ENCODE measurements around the gene TMEM91.

TMEM91 gene

DNA sequence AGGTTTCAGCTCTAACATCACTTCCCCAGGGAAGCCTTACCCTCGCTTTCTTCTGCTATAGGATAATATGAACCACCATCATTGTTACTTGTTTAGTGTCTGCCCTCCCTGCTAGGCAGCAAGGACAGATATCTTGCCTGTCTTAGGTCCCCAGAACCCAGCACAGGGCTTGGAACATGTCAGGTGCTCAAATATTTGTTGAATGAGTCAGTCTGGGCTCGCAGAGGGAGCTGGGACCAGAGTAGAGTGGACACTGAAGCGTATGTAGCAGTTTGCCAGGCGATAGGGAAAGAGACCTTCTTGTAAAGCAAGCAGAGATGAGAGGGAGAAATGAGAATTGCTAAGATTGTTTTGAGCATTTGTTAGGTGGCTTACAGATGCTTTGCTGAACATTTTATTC is 33.0 kb downstream of the TMEM91 start:
- peaks cover 21% of the 10 kb centered on the region for H3K36me3 ChIP-seq (ENCODE audit: control insufficient read depth, insufficient read depth, low read length)
- H3K4me1 ChIP-seq (ENCODE audit: control insufficient read depth, insufficient read depth, low read length, poor library complexity, severe bottlenecking), result no peaks in the 10 kb centered on the region
- no peak overlapping the region for H3K4me3 ChIP-seq (ENCODE audit: insufficient read depth, low read depth, low read length, poor library complexity, severe bottlenecking)
- no peaks in the 10 kb centered on the region for H3K9me3 ChIP-seq (ENCODE audit: control insufficient read depth, low read length)
- H3K27ac ChIP-seq (ENCODE audit: insufficient read depth, low read length, poor library complexity, severe bottlenecking), result no peak overlapping the region
- H3K27me3 ChIP-seq (replicated peaks; ENCODE audit: control insufficient read depth, insufficient read depth, low read length, poor library complexity, severe bottlenecking), result no peaks in the 10 kb centered on the region
- no peak for DNase-seq

DNA sequence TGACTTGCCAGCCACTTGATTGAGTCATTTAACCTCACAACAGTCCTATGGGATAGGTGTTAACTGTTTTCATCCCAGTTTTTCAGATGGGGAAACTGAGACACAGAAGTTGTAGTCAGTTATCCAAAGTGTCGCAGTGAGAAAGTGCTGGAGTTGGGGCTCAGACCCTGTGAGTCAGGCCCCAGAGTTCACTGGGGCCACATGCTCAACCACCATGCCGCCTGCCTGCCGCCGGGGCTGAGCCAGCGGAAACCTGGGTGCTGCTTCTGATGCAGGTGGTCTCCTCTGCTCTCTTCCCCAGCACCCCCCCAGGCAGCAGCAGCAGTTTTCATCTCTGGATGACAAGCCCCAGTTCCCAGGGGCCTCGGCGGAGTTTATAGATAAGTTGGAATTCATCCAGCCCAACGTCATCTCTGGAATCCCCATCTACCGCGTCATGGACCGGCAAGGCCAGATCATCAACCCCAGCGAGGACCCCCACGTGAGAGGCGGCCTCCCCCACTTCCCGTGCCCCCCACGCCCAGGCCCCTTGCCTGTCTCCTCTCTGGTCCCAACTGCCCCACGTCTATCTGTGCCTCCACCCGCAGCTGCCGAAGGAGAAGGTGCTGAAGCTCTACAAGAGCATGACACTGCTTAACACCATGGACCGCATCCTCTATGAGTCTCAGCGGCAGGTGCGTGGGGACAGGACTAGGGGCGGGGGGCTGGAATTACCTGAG is 34.2 kb downstream of the TMEM91 start:
- no peak for DNase-seq
- no peaks in the 10 kb centered on the region for H3K4me1 ChIP-seq (ENCODE audit: control insufficient read depth, insufficient read depth, low read length, poor library complexity, severe bottlenecking)
- H3K36me3 ChIP-seq (ENCODE audit: control insufficient read depth, insufficient read depth, low read length), result peaks cover 30% of the 10 kb centered on the region
- H3K4me3 ChIP-seq (ENCODE audit: insufficient read depth, low read depth, low read length, poor library complexity, severe bottlenecking), result no peak overlapping the region
- H3K27me3 ChIP-seq (replicated peaks; ENCODE audit: control insufficient read depth, insufficient read depth, low read length, poor library complexity, severe bottlenecking), result no peaks in the 10 kb centered on the region
- H3K27ac ChIP-seq (ENCODE audit: insufficient read depth, low read length, poor library complexity, severe bottlenecking), result no peak overlapping the region
- H3K9me3 ChIP-seq (ENCODE audit: control insufficient read depth, low read length), result no peaks in the 10 kb centered on the region

GRCh38 chr19:41411100-41411967 is 35.0 kb downstream of the TMEM91 start:
- Histone ChIP-seq H3K4me3 (ENCODE audit: insufficient read depth, low read depth, low read length, poor library complexity, severe bottlenecking) (no peak overlapping the region), H3K27ac (ENCODE audit: insufficient read depth, low read length, poor library complexity, severe bottlenecking) (no peak overlapping the region), H3K36me3 (ENCODE audit: control insufficient read depth, insufficient read depth, low read length) (peaks cover 33% of the 10 kb centered on the region), H3K27me3 (replicated peaks; ENCODE audit: control insufficient read depth, insufficient read depth, low read length, poor library complexity, severe bottlenecking) (no peaks in the 10 kb centered on the region), H3K4me1 (ENCODE audit: control insufficient read depth, insufficient read depth, low read length, poor library complexity, severe bottlenecking) (no peaks in the 10 kb centered on the region), H3K9me3 (ENCODE audit: control insufficient read depth, low read length) (no peaks in the 10 kb centered on the region)
- no peak for DNase-seq

GRCh38 chr19:41411968-41412265 is 35.6 kb downstream of the TMEM91 start:
- Histone ChIP-seq H3K27ac (ENCODE audit: insufficient read depth, low read length, poor library complexity, severe bottlenecking) (no peak overlapping the region), H3K4me1 (ENCODE audit: control insufficient read depth, insufficient read depth, low read length, poor library complexity, severe bottlenecking) (no peaks in the 10 kb centered on the region), H3K9me3 (ENCODE audit: control insufficient read depth, low read length) (no peaks in the 10 kb centered on the region), H3K36me3 (ENCODE audit: control insufficient read depth, insufficient read depth, low read length) (peaks cover 35% of the 10 kb centered on the region), H3K4me3 (ENCODE audit: insufficient read depth, low read depth, low read length, poor library complexity, severe bottlenecking) (no peak overlapping the region), H3K27me3 (replicated peaks; ENCODE audit: control insufficient read depth, insufficient read depth, low read length, poor library complexity, severe bottlenecking) (no peaks in the 10 kb centered on the region)
- DNase-seq, result no peak

- Histone ChIP-seq H3K36me3 (ENCODE audit: control insufficient read depth, insufficient read depth, low read length) (peaks cover 38% of the 10 kb centered on the region), H3K4me1 (ENCODE audit: control insufficient read depth, insufficient read depth, low read length, poor library complexity, severe bottlenecking) (no peaks in the 10 kb centered on the region)
- DNase-seq, result no peak
Measured at GRCh38 chr19:41412953-41413352, 36.6 kb downstream of the TMEM91 start.

DNA sequence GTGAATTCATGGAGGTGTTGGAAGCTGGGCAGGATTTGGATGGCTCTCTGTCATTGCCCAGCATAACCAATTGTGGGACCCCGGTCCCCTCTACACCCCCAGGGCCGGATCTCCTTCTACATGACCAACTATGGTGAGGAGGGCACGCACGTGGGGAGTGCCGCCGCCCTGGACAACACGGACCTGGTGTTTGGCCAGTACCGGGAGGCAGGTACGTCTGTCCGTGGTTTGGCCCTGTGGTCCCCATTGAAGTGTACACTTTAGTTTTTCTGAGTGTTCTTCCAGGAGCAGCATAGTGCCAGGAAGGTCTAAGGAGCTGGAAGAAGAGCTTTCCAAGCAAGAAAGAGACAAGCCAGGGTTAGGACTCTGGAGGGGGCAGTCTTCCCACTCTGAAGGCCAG is 37.6 kb downstream of the TMEM91 start:
- DNase-seq, result no peak
- no peaks in the 10 kb centered on the region for H3K27me3 ChIP-seq (replicated peaks; ENCODE audit: control insufficient read depth, insufficient read depth, low read length, poor library complexity, severe bottlenecking)
- no peaks in the 10 kb centered on the region for H3K4me1 ChIP-seq (ENCODE audit: control insufficient read depth, insufficient read depth, low read length, poor library complexity, severe bottlenecking)
- peaks cover 48% of the 10 kb centered on the region for H3K36me3 ChIP-seq (ENCODE audit: control insufficient read depth, insufficient read depth, low read length)
- H3K4me3 ChIP-seq (ENCODE audit: insufficient read depth, low read depth, low read length, poor library complexity, severe bottlenecking), result no peak overlapping the region
- no peaks in the 10 kb centered on the region for H3K9me3 ChIP-seq (ENCODE audit: control insufficient read depth, low read length)
- no peak overlapping the region for H3K27ac ChIP-seq (ENCODE audit: insufficient read depth, low read length, poor library complexity, severe bottlenecking)

More at GRCh38 chr19:41412953-41413352, 36.6 kb downstream of the TMEM91 start:
- no peak overlapping the region for H3K4me3 ChIP-seq (ENCODE audit: insufficient read depth, low read depth, low read length, poor library complexity, severe bottlenecking)
- H3K9me3 ChIP-seq (ENCODE audit: control insufficient read depth, low read length), result no peaks in the 10 kb centered on the region
- H3K27me3 ChIP-seq (replicated peaks; ENCODE audit: control insufficient read depth, insufficient read depth, low read length, poor library complexity, severe bottlenecking), result no peaks in the 10 kb centered on the region
- no peak overlapping the region for H3K27ac ChIP-seq (ENCODE audit: insufficient read depth, low read length, poor library complexity, severe bottlenecking)

DNA sequence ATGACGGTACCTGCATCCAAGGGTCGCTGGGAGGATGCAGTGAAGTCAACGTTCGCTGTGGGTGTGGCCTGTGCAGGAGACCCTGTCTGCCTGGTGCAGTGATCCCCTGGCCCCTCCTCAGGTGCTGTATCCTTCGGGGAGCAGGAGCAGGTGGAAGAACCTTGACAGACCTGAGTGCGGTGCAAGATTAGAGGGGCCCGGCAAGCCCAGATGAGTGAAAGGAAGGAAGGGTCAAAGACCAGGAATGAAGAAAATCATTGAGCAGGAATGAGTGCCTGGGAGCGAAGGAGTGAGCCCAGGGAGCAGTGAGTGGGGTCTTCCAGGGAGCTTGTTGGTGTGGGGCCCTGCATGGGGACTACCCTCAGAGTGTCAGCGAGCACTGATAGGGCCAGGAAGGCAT is 38.1 kb downstream of the TMEM91 start:
- Histone ChIP-seq H3K27me3 (replicated peaks; ENCODE audit: control insufficient read depth, insufficient read depth, low read length, poor library complexity, severe bottlenecking) (no peaks in the 10 kb centered on the region), H3K36me3 (ENCODE audit: control insufficient read depth, insufficient read depth, low read length) (peaks cover 53% of the 10 kb centered on the region), H3K9me3 (ENCODE audit: control insufficient read depth, low read length) (no peaks in the 10 kb centered on the region), H3K27ac (ENCODE audit: insufficient read depth, low read length, poor library complexity, severe bottlenecking) (no peak overlapping the region), H3K4me1 (ENCODE audit: control insufficient read depth, insufficient read depth, low read length, poor library complexity, severe bottlenecking) (no peaks in the 10 kb centered on the region), H3K4me3 (ENCODE audit: insufficient read depth, low read depth, low read length, poor library complexity, severe bottlenecking) (no peak overlapping the region)
- no peak for DNase-seq

GRCh38 chr19:41415154-41415571 is 38.8 kb downstream of the TMEM91 start:
- no peak overlapping the region for H3K4me3 ChIP-seq (ENCODE audit: insufficient read depth, low read depth, low read length, poor library complexity, severe bottlenecking)
- H3K27ac ChIP-seq (ENCODE audit: insufficient read depth, low read length, poor library complexity, severe bottlenecking), result no peak overlapping the region
- peaks cover 58% of the 10 kb centered on the region for H3K36me3 ChIP-seq (ENCODE audit: control insufficient read depth, insufficient read depth, low read length)
- no peak for DNase-seq
- H3K9me3 ChIP-seq (ENCODE audit: control insufficient read depth, low read length), result no peaks in the 10 kb centered on the region
- H3K4me1 ChIP-seq (ENCODE audit: control insufficient read depth, insufficient read depth, low read length, poor library complexity, severe bottlenecking), result no peaks in the 10 kb centered on the region
- no peaks in the 10 kb centered on the region for H3K27me3 ChIP-seq (replicated peaks; ENCODE audit: control insufficient read depth, insufficient read depth, low read length, poor library complexity, severe bottlenecking)

- H3K4me3 ChIP-seq (ENCODE audit: insufficient read depth, low read depth, low read length, poor library complexity, severe bottlenecking), result no peak overlapping the region
- H3K4me1 ChIP-seq (ENCODE audit: control insufficient read depth, insufficient read depth, low read length, poor library complexity, severe bottlenecking), result no peaks in the 10 kb centered on the region
- peaks cover 62% of the 10 kb centered on the region for H3K36me3 ChIP-seq (ENCODE audit: control insufficient read depth, insufficient read depth, low read length)
- H3K27ac ChIP-seq (ENCODE audit: insufficient read depth, low read length, poor library complexity, severe bottlenecking), result no peak overlapping the region
- H3K9me3 ChIP-seq (ENCODE audit: control insufficient read depth, low read length), result no peaks in the 10 kb centered on the region
- no peaks in the 10 kb centered on the region for H3K27me3 ChIP-seq (replicated peaks; ENCODE audit: control insufficient read depth, insufficient read depth, low read length, poor library complexity, severe bottlenecking)
- no peak for DNase-seq
Measured at GRCh38 chr19:41416194-41416674, 39.9 kb downstream of the TMEM91 start.
